Measurements from ENCODE around the gene PF4V1. TPM values are rescaled to one million over a fixed set of nuclear protein-coding genes. Genes with fewer than 3 reads are reported as not detected.

The PF4V1 gene
- total and polyA plus RNA-seq, 2 of the 13 experiments (the other 11 are each of a cell fraction or from before 2014, with no cell fraction given) = not detected

DNA sequence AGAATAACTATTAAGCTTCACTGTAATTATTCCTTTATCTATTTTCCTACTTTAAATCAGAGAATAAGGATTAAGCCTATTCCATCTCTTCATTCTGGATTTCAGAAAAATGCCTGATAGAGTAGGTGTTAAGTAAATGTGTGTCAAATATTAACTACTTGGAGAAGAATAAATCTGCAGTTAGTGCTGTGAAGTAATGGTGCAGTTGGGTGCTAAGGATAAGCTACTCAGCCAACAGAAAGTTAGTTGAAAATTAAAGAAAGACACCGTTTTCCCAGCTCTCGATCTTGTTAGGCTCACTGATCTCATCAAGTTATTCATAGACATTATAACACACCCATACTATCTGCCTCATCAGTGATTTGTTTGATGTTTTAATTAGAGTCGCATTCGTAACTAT lies 7.1 kb downstream of the PF4V1 start:
- no peaks in the 10 kb centered on the region for H3K79me2 ChIP-seq (ENCODE audit: insufficient read depth, low read length)
- ATAC-seq (no peak), FAIRE-seq (no peak), DNase-seq (ENCODE audit: low spot score) (no peak)
- H3K4me1 ChIP-seq (ENCODE audit: insufficient read depth, low read length) = no peaks in the 10 kb centered on the region
- no peaks in the 10 kb centered on the region for H3K9me3 ChIP-seq (ENCODE audit: low read length)
- H3K27ac ChIP-seq (ENCODE audit: extremely low read length, insufficient read depth, low read length) = no peak overlapping the region
- H3K4me2 ChIP-seq (ENCODE audit: low read depth, low read length) = no peak overlapping the region
- H3K4me3 ChIP-seq (replicated peaks in 1 of 3; ENCODE audit: insufficient read depth in 1 of 3, low read depth in 2 of 3, low read length in 3 of 3) = no peak overlapping the region
- 0 out of 5 replicates have a peak, but pooled peaks cover 0 to 3% of the 10 kb centered on the region in 2 experiments for H3K27me3 ChIP-seq (ENCODE audit: control insufficient read depth in 1 of 2, insufficient read depth in 2 of 2, low read length in 2 of 2)
- 5% methylated on average over 4 of the region's 4 CpGs for WGBS (ENCODE audit: low lambda C conversion rate)
- POLR2A ChIA-PET = no interaction called here
- no peak overlapping the region for H3K9ac ChIP-seq (ENCODE audit: insufficient read depth, low read depth, low read length)
- in situ Hi-C loops (cut with HindIII; ENCODE audit: extremely low pct_ligation_motif_present, low pct_unique_long_range_greater_than_20kb) = no loop called here
- intact Hi-C loops (cut with micrococcal nuclease; ENCODE audit: unreplicated experiment) = loop anchor here (5.0 kb wide), 1 partner anchor 548 kb away; no protein-coding TSS in a partner anchor
- no TSS peak for BruUV-seq (replicated peaks)
- CTCF ChIA-PET (ENCODE audit: low intra/inter-chr PET ratio, low total read pairs) = no interaction called here
- no peak overlapping the region for H2AFZ ChIP-seq (ENCODE audit: low read length)
- H4K20me1 ChIP-seq (ENCODE audit: insufficient read depth, low read length) = no peaks in the 10 kb centered on the region
- H3K36me3 ChIP-seq (replicated peaks in 1 of 2; ENCODE audit: control insufficient read depth in 1 of 2, insufficient read depth in 2 of 2, low read length in 2 of 2) = no peaks in the 10 kb centered on the region
- TF ChIP-seq ZFP62 (CRISPR knock-in tag; IDR thresholded peaks at IDR 0.05) = no peak
- no peak for TF ChIP-seq RNF219 (CRISPR knock-in tag; IDR thresholded peaks at IDR 0.05)
- TF ChIP-seq, protein P1, sequence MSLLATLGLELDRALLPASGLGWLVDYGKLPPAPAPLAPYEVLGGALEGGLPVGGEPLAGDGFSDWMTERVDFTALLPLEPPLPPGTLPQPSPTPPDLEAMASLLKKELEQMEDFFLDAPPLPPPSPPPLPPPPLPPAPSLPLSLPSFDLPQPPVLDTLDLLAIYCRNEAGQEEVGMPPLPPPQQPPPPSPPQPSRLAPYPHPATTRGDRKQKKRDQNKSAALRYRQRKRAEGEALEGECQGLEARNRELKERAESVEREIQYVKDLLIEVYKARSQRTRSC (CRISPR knock-in tag; IDR thresholded peaks at IDR 0.05; ENCODE audit: low read depth) = no peak
- no peak for TF ChIP-seq ZMYM4 (CRISPR knock-in tag; IDR thresholded peaks at IDR 0.05)
- TF ChIP-seq ATRX (CRISPR knock-in tag; IDR thresholded peaks at IDR 0.05; ENCODE audit: borderline replicate concordance) = no peak
- no peak for TF ChIP-seq RBM39 (IDR thresholded peaks at IDR 0.05; ENCODE audit: low read depth, low read length, poor library complexity, severe bottlenecking)
- TF ChIP-seq, protein P2, sequence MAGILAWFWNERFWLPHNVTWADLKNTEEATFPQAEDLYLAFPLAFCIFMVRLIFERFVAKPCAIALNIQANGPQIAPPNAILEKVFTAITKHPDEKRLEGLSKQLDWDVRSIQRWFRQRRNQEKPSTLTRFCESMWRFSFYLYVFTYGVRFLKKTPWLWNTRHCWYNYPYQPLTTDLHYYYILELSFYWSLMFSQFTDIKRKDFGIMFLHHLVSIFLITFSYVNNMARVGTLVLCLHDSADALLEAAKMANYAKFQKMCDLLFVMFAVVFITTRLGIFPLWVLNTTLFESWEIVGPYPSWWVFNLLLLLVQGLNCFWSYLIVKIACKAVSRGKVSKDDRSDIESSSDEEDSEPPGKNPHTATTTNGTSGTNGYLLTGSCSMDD (CRISPR knock-in tag; IDR thresholded peaks at IDR 0.05) = no peak
- no peak for TF ChIP-seq ZSCAN31 (CRISPR knock-in tag; IDR thresholded peaks at IDR 0.05; ENCODE audit: low read depth)
- TF ChIP-seq ZNF513 (CRISPR knock-in tag; conservative IDR thresholded peaks at IDR 0.05) = no peak
- TF ChIP-seq MYNN (CRISPR knock-in tag; IDR thresholded peaks at IDR 0.05; ENCODE audit: low read depth) = no peak
- TF ChIP-seq ZZZ3 (CRISPR knock-in tag; IDR thresholded peaks at IDR 0.05; ENCODE audit: borderline replicate concordance) = no peak
- no peak for TF ChIP-seq ZNF761 (CRISPR knock-in tag; conservative IDR thresholded peaks at IDR 0.05)
- no peak for TF ChIP-seq HMG20A (CRISPR knock-in tag; IDR thresholded peaks at IDR 0.05; ENCODE audit: borderline replicate concordance)
- TF ChIP-seq ZBTB1 (CRISPR knock-in tag; IDR thresholded peaks at IDR 0.05; ENCODE audit: borderline replicate concordance) = no peak
- TF ChIP-seq POGK (CRISPR knock-in tag; conservative IDR thresholded peaks at IDR 0.05) = no peak
- TF ChIP-seq STAT5B (CRISPR knock-in tag; IDR thresholded peaks at IDR 0.05) = no peak
- TF ChIP-seq BATF2 (CRISPR knock-in tag; IDR thresholded peaks at IDR 0.05) = no peak
